Stimulated activated naive CD8-positive, alpha-beta T cell treated with anti-CD3 and anti-CD28 coated beads, Interleukin-15, Interleukin-2, amounts not matched to agents 100 ng/mL and 50 ng/mL, for 24 hours (primary cell): Measurements from ENCODE around the gene OPCML.

Experiments
- H3K27ac Mint-ChIP-seq: one replicate; pipeline ENCODE4 v1.8.0; 2021; ENCODE audit warnings: mild to moderate bottlenecking, mixed read lengths
- H3K27me3 Mint-ChIP-seq: one replicate; pipeline ENCODE4 v1.8.0; 2021; ENCODE audit warnings: mixed read lengths
- H3K36me3 Mint-ChIP-seq: one replicate; pipeline ENCODE4 v1.8.0; 2021; ENCODE audit warnings: low read depth, mixed read lengths
- H3K4me1 Mint-ChIP-seq: one replicate; pipeline ENCODE4 v1.8.0; 2021; ENCODE audit warnings: low read depth, mixed read lengths
- H3K4me3 Mint-ChIP-seq: one replicate; pipeline ENCODE4 v1.8.0; 2021; ENCODE audit warnings: mild to moderate bottlenecking, mixed read lengths
- H3K9me3 Mint-ChIP-seq: one replicate; pipeline ENCODE4 v1.8.0; 2021; ENCODE audit warnings: mixed read lengths

The OPCML gene

GRCh38 chr11:133355095-133355494 lies 177.2 kb downstream of the OPCML start:
- no peak overlapping the region for H3K4me3 Mint-ChIP-seq
- H3K9me3 Mint-ChIP-seq: peaks cover 18% of the 10 kb centered on the region
- no peak overlapping the region for H3K27ac Mint-ChIP-seq
- no peaks in the 10 kb centered on the region for H3K36me3 Mint-ChIP-seq
- no peaks in the 10 kb centered on the region for H3K4me1 Mint-ChIP-seq
- H3K27me3 Mint-ChIP-seq: no peaks in the 10 kb centered on the region

- no peaks in the 10 kb centered on the region for H3K27me3 Mint-ChIP-seq
- no peak overlapping the region for H3K4me3 Mint-ChIP-seq
- no peaks in the 10 kb centered on the region for H3K4me1 Mint-ChIP-seq
- H3K27ac Mint-ChIP-seq: no peak overlapping the region
- H3K9me3 Mint-ChIP-seq: peaks cover 11% of the 10 kb centered on the region
- no peaks in the 10 kb centered on the region for H3K36me3 Mint-ChIP-seq
These were observed 178.2 kb downstream of the OPCML start for GRCh38 chr11:133354069-133354468.

- H3K36me3 Mint-ChIP-seq: no peaks in the 10 kb centered on the region
These were observed 182.3 kb downstream of the OPCML start for GRCh38 chr11:133350045-133350444.

GRCh38 chr11:133347988-133348387 lies 184.3 kb downstream of the OPCML start:
- H3K27me3 Mint-ChIP-seq: no peaks in the 10 kb centered on the region
- peaks cover 5% of the 10 kb centered on the region for H3K9me3 Mint-ChIP-seq
- no peaks in the 10 kb centered on the region for H3K4me1 Mint-ChIP-seq
- H3K4me3 Mint-ChIP-seq: no peak overlapping the region
- H3K36me3 Mint-ChIP-seq: no peaks in the 10 kb centered on the region
- no peak overlapping the region for H3K27ac Mint-ChIP-seq

More at GRCh38 chr11:133350045-133350444, 182.3 kb downstream of the OPCML start:
- Mint-ChIP-seq H3K4me3 (no peak overlapping the region), H3K27me3 (no peaks in the 10 kb centered on the region), H3K4me1 (no peaks in the 10 kb centered on the region), H3K27ac (no peak overlapping the region), H3K9me3 (peaks cover 5% of the 10 kb centered on the region)

- no peaks in the 10 kb centered on the region for H3K9me3 Mint-ChIP-seq
- H3K4me3 Mint-ChIP-seq: no peak overlapping the region
- H3K27ac Mint-ChIP-seq: no peak overlapping the region
- no peaks in the 10 kb centered on the region for H3K27me3 Mint-ChIP-seq
- H3K36me3 Mint-ChIP-seq: no peaks in the 10 kb centered on the region
- no peaks in the 10 kb centered on the region for H3K4me1 Mint-ChIP-seq
These were observed 186.2 kb downstream of the OPCML start for GRCh38 chr11:133346137-133346536.

GRCh38 chr11:133343951-133344350 lies 188.3 kb downstream of the OPCML start:
- Mint-ChIP-seq H3K36me3 (no peaks in the 10 kb centered on the region), H3K4me1 (no peaks in the 10 kb centered on the region), H3K4me3 (no peak overlapping the region), H3K27me3 (no peaks in the 10 kb centered on the region), H3K9me3 (no peaks in the 10 kb centered on the region), H3K27ac (no peak overlapping the region)

GRCh38 chr11:133339495-133340140 lies 192.7 kb downstream of the OPCML start:
- no peaks in the 10 kb centered on the region for H3K27me3 Mint-ChIP-seq
- no peak overlapping the region for H3K27ac Mint-ChIP-seq
- H3K4me3 Mint-ChIP-seq: no peak overlapping the region
- H3K4me1 Mint-ChIP-seq: no peaks in the 10 kb centered on the region
- no peaks in the 10 kb centered on the region for H3K36me3 Mint-ChIP-seq
- no peaks in the 10 kb centered on the region for H3K9me3 Mint-ChIP-seq

GRCh38 chr11:133338588-133338987 lies 193.7 kb downstream of the OPCML start:
- no peaks in the 10 kb centered on the region for H3K27me3 Mint-ChIP-seq
- H3K9me3 Mint-ChIP-seq: peaks cover 4% of the 10 kb centered on the region
- H3K4me1 Mint-ChIP-seq: no peaks in the 10 kb centered on the region
- H3K36me3 Mint-ChIP-seq: no peaks in the 10 kb centered on the region
- no peak overlapping the region for H3K27ac Mint-ChIP-seq
- H3K4me3 Mint-ChIP-seq: no peak overlapping the region

- no peak overlapping the region for H3K4me3 Mint-ChIP-seq
- peaks cover 4% of the 10 kb centered on the region for H3K9me3 Mint-ChIP-seq
- H3K27ac Mint-ChIP-seq: no peak overlapping the region
- no peaks in the 10 kb centered on the region for H3K27me3 Mint-ChIP-seq
- H3K4me1 Mint-ChIP-seq: no peaks in the 10 kb centered on the region
- no peaks in the 10 kb centered on the region for H3K36me3 Mint-ChIP-seq
These were observed 194.3 kb downstream of the OPCML start for GRCh38 chr11:133337951-133338418.

- no peak overlapping the region for H3K4me3 Mint-ChIP-seq
- H3K36me3 Mint-ChIP-seq: no peaks in the 10 kb centered on the region
- H3K9me3 Mint-ChIP-seq: peaks cover 7% of the 10 kb centered on the region
- H3K4me1 Mint-ChIP-seq: no peaks in the 10 kb centered on the region
- no peaks in the 10 kb centered on the region for H3K27me3 Mint-ChIP-seq
- H3K27ac Mint-ChIP-seq: no peak overlapping the region
These were observed 195.1 kb downstream of the OPCML start for GRCh38 chr11:133337193-133337592.

- H3K27ac Mint-ChIP-seq: no peak overlapping the region
- H3K9me3 Mint-ChIP-seq: peaks cover 7% of the 10 kb centered on the region
- no peaks in the 10 kb centered on the region for H3K27me3 Mint-ChIP-seq
- no peak overlapping the region for H3K4me3 Mint-ChIP-seq
- H3K36me3 Mint-ChIP-seq: no peaks in the 10 kb centered on the region
- no peaks in the 10 kb centered on the region for H3K4me1 Mint-ChIP-seq
These were observed 201.3 kb downstream of the OPCML start for GRCh38 chr11:133331031-133331430.

- Mint-ChIP-seq H3K4me3 (no peak overlapping the region), H3K4me1 (no peaks in the 10 kb centered on the region), H3K36me3 (no peaks in the 10 kb centered on the region), H3K9me3 (no peaks in the 10 kb centered on the region), H3K27me3 (no peaks in the 10 kb centered on the region), H3K27ac (no peak overlapping the region)
These were observed 205.5 kb downstream of the OPCML start for GRCh38 chr11:133326849-133327248.

GRCh38 chr11:133326332-133326731 lies 206.0 kb downstream of the OPCML start:
- Mint-ChIP-seq H3K27ac (no peak overlapping the region), H3K4me1 (no peaks in the 10 kb centered on the region), H3K9me3 (no peaks in the 10 kb centered on the region), H3K4me3 (no peak overlapping the region), H3K27me3 (no peaks in the 10 kb centered on the region), H3K36me3 (no peaks in the 10 kb centered on the region)

GRCh38 chr11:133325711-133326110 lies 206.6 kb downstream of the OPCML start:
- Mint-ChIP-seq H3K27ac (no peak overlapping the region), H3K27me3 (no peaks in the 10 kb centered on the region), H3K4me3 (no peak overlapping the region), H3K36me3 (no peaks in the 10 kb centered on the region), H3K9me3 (no peaks in the 10 kb centered on the region), H3K4me1 (no peaks in the 10 kb centered on the region)

- no peaks in the 10 kb centered on the region for H3K9me3 Mint-ChIP-seq
- no peaks in the 10 kb centered on the region for H3K27me3 Mint-ChIP-seq
- no peak overlapping the region for H3K4me3 Mint-ChIP-seq
- no peak overlapping the region for H3K27ac Mint-ChIP-seq
- no peaks in the 10 kb centered on the region for H3K36me3 Mint-ChIP-seq
- no peaks in the 10 kb centered on the region for H3K4me1 Mint-ChIP-seq
These were observed 208.9 kb downstream of the OPCML start for GRCh38 chr11:133323354-133323753.

GRCh38 chr11:133318221-133318620 lies 214.1 kb downstream of the OPCML start:
- no peak overlapping the region for H3K27ac Mint-ChIP-seq
- H3K27me3 Mint-ChIP-seq: no peaks in the 10 kb centered on the region
- H3K36me3 Mint-ChIP-seq: no peaks in the 10 kb centered on the region
- no peak overlapping the region for H3K4me3 Mint-ChIP-seq
- peaks cover 3% of the 10 kb centered on the region for H3K9me3 Mint-ChIP-seq
- no peaks in the 10 kb centered on the region for H3K4me1 Mint-ChIP-seq
